Gastroesophageal sphincter (tissue), 3 donors: ENCODE results near the gene CRP.

ENCODE experiments used
- POLR2A ChIP-seq, 2 donors: fragments of 450-650 bp; IDR thresholded peaks; one replicate each; pipeline ENCODE4 v1.6.1; 2017; ENCODE audit warnings: antibody characterized with exemption in 2 of 2, mild to moderate bottlenecking in 2 of 2, moderate library complexity in 1 of 2
- TF ChIP-seq, protein P1 (sequence below), 4 experiments: fragments of 200-600 bp in 2 of 4; fragments of 450-650 bp in 2 of 4; sonication (generic) in 1 of 4; IDR thresholded peaks; one replicate each; pipeline ENCODE4 v1.5.1; 2017 to 2019; ENCODE audit warnings: antibody characterized with exemption in 4 of 4, mild to moderate bottlenecking in 2 of 4, moderate library complexity in 2 of 4

DNA sequence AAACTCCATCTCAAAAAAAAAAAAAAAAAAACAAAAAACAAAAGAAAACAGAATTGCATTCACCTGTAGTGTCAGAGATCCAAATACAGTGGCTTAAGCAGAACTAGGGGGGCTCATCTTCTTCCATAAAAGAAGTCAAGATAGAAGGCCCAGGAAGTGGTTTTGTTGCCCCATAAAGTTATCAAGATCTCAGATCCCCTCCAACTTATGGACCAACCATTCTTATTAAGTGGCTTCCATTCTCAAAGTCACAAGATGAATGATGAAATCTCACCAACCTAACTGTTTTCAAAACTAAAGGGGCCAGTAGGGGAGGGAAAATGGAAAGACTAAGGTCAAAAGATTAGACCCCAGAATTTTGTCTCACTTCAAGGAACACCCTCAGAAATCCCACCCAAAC is 36.2 kb upstream of the CRP start:
- TF ChIP-seq, protein P1, sequence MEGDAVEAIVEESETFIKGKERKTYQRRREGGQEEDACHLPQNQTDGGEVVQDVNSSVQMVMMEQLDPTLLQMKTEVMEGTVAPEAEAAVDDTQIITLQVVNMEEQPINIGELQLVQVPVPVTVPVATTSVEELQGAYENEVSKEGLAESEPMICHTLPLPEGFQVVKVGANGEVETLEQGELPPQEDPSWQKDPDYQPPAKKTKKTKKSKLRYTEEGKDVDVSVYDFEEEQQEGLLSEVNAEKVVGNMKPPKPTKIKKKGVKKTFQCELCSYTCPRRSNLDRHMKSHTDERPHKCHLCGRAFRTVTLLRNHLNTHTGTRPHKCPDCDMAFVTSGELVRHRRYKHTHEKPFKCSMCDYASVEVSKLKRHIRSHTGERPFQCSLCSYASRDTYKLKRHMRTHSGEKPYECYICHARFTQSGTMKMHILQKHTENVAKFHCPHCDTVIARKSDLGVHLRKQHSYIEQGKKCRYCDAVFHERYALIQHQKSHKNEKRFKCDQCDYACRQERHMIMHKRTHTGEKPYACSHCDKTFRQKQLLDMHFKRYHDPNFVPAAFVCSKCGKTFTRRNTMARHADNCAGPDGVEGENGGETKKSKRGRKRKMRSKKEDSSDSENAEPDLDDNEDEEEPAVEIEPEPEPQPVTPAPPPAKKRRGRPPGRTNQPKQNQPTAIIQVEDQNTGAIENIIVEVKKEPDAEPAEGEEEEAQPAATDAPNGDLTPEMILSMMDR (IDR thresholded peaks at IDR 0.05): no peak
- TF ChIP-seq POLR2A (IDR thresholded peaks at IDR 0.05): no peak
